Fibroblast of pulmonary artery (primary cell): ENCODE measurements around the gene HIVEP3.

Experiments used
- DNase-seq: peaks from one replicate; pipeline ENCODE4 v3.0.0-alpha.2; 2010; ENCODE audit warnings: low read depth
- H3K4me3 ChIP-seq: replicated peaks from 2 replicates; pipeline ENCODE4 v1.5.1; 2011; ENCODE audit warnings: low read depth, mild to moderate bottlenecking, control low read depth, low read length, moderate library complexity
- CTCF ChIP-seq: IDR thresholded peaks from 2 replicates; pipeline ENCODE4 v1.5.1; 2011; ENCODE audit warnings: mild to moderate bottlenecking, control low read depth, low read length, inconsistent platforms; ENCODE audit errors: missing control alignments

HIVEP3 gene

GRCh38 chr1:41860771-41861170 lies 58.0 kb downstream of the HIVEP3 start:
- no peak for TF ChIP-seq CTCF
- DNase-seq = no peak

GRCh38 chr1:41860214-41860613 lies 58.5 kb downstream of the HIVEP3 start:
- TF ChIP-seq CTCF = no peak
- H3K4me3 ChIP-seq = no peak overlapping the region

More at GRCh38 chr1:41860771-41861170, 58.0 kb downstream of the HIVEP3 start:
- H3K4me3 ChIP-seq = no peak overlapping the region

GRCh38 chr1:41859686-41860085 lies 59.0 kb downstream of the HIVEP3 start:
- DNase-seq = no peak
- TF ChIP-seq CTCF = no peak
- no peak overlapping the region for H3K4me3 ChIP-seq

More at GRCh38 chr1:41860214-41860613, 58.5 kb downstream of the HIVEP3 start:
- DNase-seq = no peak

DNA sequence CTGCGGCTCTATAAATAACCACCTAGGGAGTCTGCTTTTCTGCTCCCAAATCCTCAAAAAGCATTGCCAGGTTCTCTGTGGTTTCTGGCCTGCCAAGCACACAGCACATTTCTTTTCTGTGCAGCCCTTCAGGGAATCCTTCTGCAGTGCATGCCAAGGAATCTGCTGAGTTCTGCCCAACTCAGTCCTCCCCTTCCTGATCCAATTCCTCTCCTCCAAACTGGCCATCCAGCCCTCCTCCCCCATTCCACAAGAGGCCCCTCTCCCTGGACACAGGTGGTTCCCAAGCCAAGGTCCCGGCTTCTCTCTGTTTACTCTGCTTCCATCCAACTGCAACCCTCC lies 61.8 kb downstream of the HIVEP3 start:
- DNase-seq = no peak
- no peak for TF ChIP-seq CTCF
- H3K4me3 ChIP-seq = no peak overlapping the region

- H3K4me3 ChIP-seq = no peak overlapping the region
- DNase-seq = no peak
- TF ChIP-seq CTCF = no peak
Observed at GRCh38 chr1:41856151-41856943, 62.4 kb downstream of the HIVEP3 start.

DNA sequence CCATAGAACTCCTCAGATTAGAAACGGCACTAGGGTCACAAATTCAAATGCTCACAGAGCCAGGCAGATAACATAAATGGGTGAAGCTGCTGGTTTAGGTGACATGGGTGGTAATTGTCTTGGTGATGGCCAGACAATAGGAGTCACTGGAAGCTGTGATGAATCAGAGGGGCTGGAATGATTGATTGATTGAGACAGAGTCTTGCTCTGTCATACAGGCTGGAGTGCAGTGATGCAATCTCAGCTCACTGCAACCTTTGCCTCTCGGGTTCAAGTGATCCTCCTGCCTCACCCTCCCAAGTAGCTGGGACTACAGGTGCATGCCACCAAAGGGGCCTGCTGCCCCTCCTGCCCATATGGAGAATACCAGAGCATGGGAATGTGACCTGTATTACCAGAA lies 63.0 kb downstream of the HIVEP3 start:
- DNase-seq = no peak
- TF ChIP-seq CTCF = no peak
- no peak overlapping the region for H3K4me3 ChIP-seq

DNA sequence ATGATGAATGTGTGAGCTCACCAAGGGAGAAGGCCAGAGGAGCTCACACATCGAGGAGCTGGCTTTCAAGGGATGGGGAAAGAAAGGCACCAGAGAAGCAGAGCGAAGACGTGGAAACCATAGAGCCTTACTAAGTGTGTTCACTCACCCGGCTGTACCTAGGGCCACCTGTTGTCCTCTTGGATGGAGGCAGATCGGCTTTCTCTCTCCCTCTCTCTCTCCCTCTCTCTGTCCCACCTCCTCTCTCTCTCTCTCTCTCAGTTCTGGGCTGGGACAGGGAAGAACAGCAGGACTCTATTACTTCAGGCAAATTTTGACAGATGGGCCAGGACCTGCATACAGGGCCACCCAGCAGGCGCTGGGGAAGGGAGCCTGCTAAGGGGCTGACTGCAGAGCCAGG lies 64.8 kb downstream of the HIVEP3 start:
- no peak for DNase-seq

More for the DNA sequence above, 64.8 kb downstream of the HIVEP3 start:
- H3K4me3 ChIP-seq = no peak overlapping the region
- no peak for TF ChIP-seq CTCF
